Measurements from ENCODE around the gene ABHD5. TPM values are rescaled to one million over a fixed set of nuclear protein-coding genes. Genes with fewer than 3 reads are reported as not detected.

Gene ABHD5
- total RNA-seq, 1 experiment from 2014 or later: 21.8 TPM

DNA sequence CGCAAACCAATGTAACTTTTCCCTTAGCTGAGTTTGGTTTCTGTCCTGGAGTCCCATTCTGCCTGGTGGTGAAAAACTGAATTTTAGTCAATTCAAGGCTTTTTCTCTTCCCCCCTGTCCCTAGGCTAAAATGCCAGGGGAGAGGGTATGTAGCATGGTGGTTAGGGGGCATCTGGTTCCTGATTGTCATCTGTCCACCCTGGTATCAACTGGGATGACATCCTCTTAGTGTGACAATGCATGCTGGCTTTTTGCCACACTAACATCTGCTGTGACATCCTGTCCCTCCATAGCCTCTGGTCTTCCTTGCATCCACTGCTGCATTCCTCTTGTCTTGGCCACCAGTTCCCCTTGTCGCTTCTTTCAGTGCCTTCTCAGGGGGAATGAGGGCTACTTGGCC is 73.7 kb downstream of the ABHD5 start:
- DNase-seq: no peak
- Histone ChIP-seq H3K4me3 (ENCODE audit: insufficient read depth, low read depth, low read length) (no peak overlapping the region), H3K27me3 (ENCODE audit: control insufficient read depth, insufficient read depth, low read length) (no peaks in the 10 kb centered on the region), H3K36me3 (replicated peaks; ENCODE audit: control insufficient read depth, insufficient read depth, low read length) (no peaks in the 10 kb centered on the region)

- H3K36me3 ChIP-seq (replicated peaks; ENCODE audit: control insufficient read depth, insufficient read depth, low read length): no peaks in the 10 kb centered on the region
- H3K4me3 ChIP-seq (ENCODE audit: insufficient read depth, low read depth, low read length): no peak overlapping the region
- no peaks in the 10 kb centered on the region for H3K27me3 ChIP-seq (ENCODE audit: control insufficient read depth, insufficient read depth, low read length)
- no peak for DNase-seq
These were observed 74.8 kb downstream of the ABHD5 start for GRCh38 chr3:43765521-43765971.

DNA sequence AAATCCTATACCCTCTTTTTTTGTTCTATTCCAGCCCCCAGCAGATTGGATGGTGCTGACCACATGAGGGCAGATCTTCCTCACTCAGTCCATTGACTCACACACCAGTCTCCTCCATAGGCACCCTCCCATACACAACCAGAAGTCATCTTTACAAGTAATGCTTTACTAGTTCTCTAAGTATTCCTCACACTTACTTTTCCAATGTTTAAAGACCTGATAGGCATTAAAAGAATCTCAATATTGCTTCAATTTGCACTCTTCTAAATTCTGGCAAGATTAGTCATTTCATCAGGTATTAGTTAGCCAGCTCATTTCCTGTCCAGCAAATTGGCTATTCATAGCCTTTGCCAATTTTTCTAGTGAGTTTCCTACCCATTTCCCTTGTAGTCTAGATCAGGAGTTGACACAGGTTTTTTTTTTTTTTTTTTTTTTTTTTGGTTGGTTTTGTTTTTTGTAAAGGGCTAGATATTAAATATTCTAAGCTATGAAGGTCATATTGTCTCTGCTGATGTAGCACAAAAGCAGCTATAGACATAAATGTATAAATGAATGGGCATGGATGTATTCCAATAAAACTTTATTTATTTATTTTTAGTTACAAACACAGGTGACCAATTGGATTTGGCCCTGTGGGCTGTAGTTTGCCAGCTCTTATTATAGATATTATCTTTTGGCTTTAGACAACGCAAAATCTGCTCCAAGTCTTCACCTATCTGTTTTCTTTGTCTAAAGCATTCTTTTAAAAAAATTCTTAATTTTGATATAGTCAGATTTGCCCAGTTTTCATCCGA is 76.1 kb downstream of the ABHD5 start:
- Histone ChIP-seq H3K36me3 (replicated peaks; ENCODE audit: control insufficient read depth, insufficient read depth, low read length) (no peaks in the 10 kb centered on the region), H3K4me3 (ENCODE audit: insufficient read depth, low read depth, low read length) (no peak overlapping the region), H3K27me3 (ENCODE audit: control insufficient read depth, insufficient read depth, low read length) (no peaks in the 10 kb centered on the region)
- no peak for DNase-seq

DNA sequence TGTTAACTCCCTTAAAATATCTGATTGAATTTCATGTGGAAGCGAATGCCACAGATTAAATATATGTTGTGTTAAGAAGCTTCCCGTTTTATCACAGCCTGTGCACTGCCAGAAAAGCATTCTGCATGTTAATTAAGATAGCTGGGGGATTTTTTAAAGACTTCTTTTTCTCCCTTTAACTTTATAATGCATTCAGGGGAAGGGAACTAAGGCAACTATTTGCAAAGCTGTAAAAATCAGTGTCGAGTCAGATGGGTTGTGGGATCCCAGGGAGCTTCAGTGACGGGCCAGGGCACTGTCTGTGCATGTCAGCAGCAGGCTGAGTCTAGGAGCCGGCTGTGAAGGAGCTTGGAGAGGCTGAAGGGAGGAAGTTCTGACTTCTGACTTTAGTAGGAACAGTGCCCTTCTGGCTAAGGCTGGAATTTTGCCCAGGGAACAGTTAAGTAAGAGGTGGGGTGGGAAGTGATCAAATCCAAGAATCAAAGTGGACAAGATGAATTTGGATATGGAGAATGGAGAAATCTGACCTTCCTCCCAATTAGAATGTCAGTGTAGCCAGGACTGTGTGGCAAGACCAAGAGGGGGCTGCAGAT is 77.7 kb downstream of the ABHD5 start:
- no peak for DNase-seq
- no peaks in the 10 kb centered on the region for H3K27me3 ChIP-seq (ENCODE audit: control insufficient read depth, insufficient read depth, low read length)
- no peaks in the 10 kb centered on the region for H3K36me3 ChIP-seq (replicated peaks; ENCODE audit: control insufficient read depth, insufficient read depth, low read length)
- H3K4me3 ChIP-seq (ENCODE audit: insufficient read depth, low read depth, low read length): no peak overlapping the region

GRCh38 chr3:43769097-43769884 is 78.6 kb downstream of the ABHD5 start:
- H3K27me3 ChIP-seq (ENCODE audit: control insufficient read depth, insufficient read depth, low read length): no peaks in the 10 kb centered on the region
- H3K36me3 ChIP-seq (replicated peaks; ENCODE audit: control insufficient read depth, insufficient read depth, low read length): no peaks in the 10 kb centered on the region
- H3K4me3 ChIP-seq (ENCODE audit: insufficient read depth, low read depth, low read length): peak overlapping the region; percentile 18; the same call in 1 of the 2 replicates
- peak; percentile 98 for DNase-seq

DNA sequence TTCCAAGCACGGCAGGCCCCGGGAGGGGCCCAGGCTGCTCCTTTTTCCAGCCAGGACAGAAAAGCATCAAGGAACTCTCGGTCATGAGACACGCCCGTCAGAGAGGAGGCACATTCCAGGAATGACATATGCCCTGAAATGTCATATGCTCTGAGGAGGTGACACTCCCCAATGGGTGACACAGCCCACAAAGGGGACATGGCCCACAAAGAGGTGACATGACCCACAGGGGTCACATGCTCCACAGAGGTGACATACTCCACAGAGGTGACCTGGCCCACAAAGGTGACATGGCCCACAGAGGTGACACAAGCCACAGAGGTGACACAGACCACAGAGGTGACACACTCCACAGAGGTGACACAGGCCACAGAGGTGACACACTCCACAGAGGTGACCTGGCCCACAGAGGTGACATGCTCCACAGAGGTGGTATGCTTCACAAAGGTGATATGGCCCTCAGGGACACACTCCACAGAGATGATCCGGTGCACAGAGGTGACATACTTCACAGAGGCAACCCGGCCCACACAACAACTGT is 79.2 kb downstream of the ABHD5 start:
- H3K36me3 ChIP-seq (replicated peaks; ENCODE audit: control insufficient read depth, insufficient read depth, low read length): no peaks in the 10 kb centered on the region
- peak overlapping the region; percentile 18; the same call in 1 of the 2 replicates for H3K4me3 ChIP-seq (ENCODE audit: insufficient read depth, low read depth, low read length)
- no peaks in the 10 kb centered on the region for H3K27me3 ChIP-seq (ENCODE audit: control insufficient read depth, insufficient read depth, low read length)
- no peak for DNase-seq

- no peaks in the 10 kb centered on the region for H3K36me3 ChIP-seq (replicated peaks; ENCODE audit: control insufficient read depth, insufficient read depth, low read length)
- H3K27me3 ChIP-seq (ENCODE audit: control insufficient read depth, insufficient read depth, low read length): no peaks in the 10 kb centered on the region
- no peak for DNase-seq
- no peak overlapping the region for H3K4me3 ChIP-seq (ENCODE audit: insufficient read depth, low read depth, low read length)
These were observed 79.8 kb downstream of the ABHD5 start for GRCh38 chr3:43770426-43771103.

DNA sequence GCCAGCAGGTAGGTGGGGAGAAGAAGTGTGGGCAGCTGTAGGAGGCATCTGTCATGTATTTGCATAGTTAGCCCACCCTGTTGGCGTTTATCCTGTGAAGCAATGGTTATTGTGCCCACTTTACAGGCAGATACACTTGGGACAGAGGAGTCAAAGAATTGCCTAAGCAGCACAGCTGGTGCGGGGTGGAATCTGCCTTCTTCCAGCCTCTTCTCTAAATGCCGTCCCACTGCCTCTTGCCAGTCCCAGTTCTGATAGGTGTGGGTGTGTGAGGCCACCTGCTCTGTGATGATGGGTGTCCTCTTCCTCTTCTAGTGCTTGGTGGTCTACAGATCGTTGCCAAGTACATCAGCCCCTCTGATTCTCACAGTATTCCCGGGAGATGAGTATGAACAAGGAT is 80.9 kb downstream of the ABHD5 start:
- Histone ChIP-seq H3K4me3 (ENCODE audit: insufficient read depth, low read depth, low read length) (no peak overlapping the region), H3K36me3 (replicated peaks; ENCODE audit: control insufficient read depth, insufficient read depth, low read length) (no peaks in the 10 kb centered on the region), H3K27me3 (ENCODE audit: control insufficient read depth, insufficient read depth, low read length) (no peaks in the 10 kb centered on the region)
- DNase-seq: no peak

GRCh38 chr3:43773273-43774094 is 82.7 kb downstream of the ABHD5 start:
- Histone ChIP-seq H3K36me3 (replicated peaks; ENCODE audit: control insufficient read depth, insufficient read depth, low read length) (no peaks in the 10 kb centered on the region), H3K4me3 (ENCODE audit: insufficient read depth, low read depth, low read length) (no peak overlapping the region), H3K27me3 (ENCODE audit: control insufficient read depth, insufficient read depth, low read length) (no peaks in the 10 kb centered on the region)
- DNase-seq: peak; percentile 54

- no peak for DNase-seq
These were observed 84.1 kb downstream of the ABHD5 start for GRCh38 chr3:43774799-43775198.

DNA sequence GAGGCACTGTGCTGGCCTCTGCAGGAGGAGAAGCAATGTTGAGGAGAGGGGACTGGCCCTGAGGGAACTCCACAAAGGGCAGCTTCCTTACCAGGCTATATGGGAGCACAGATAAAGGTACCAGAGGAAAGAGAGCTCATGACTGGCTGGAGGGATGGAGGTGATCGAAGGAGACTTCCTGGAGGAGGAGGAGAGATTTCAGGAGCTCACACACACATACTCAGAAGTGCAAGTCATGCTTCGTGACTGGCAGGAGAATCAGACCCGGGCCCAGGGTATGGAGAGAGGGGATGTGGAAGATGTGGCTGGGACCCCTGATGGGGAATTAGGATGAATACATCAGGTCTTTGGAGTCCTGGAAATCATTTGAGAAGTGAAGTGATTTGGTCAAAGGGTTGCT is 85.4 kb downstream of the ABHD5 start:
- Histone ChIP-seq H3K27me3 (ENCODE audit: control insufficient read depth, insufficient read depth, low read length) (no peaks in the 10 kb centered on the region), H3K4me3 (ENCODE audit: insufficient read depth, low read depth, low read length) (no peak overlapping the region), H3K36me3 (replicated peaks; ENCODE audit: control insufficient read depth, insufficient read depth, low read length) (no peaks in the 10 kb centered on the region)
- DNase-seq: no peak

More at GRCh38 chr3:43774799-43775198, 84.1 kb downstream of the ABHD5 start:
- Histone ChIP-seq H3K36me3 (replicated peaks; ENCODE audit: control insufficient read depth, insufficient read depth, low read length) (no peaks in the 10 kb centered on the region), H3K27me3 (ENCODE audit: control insufficient read depth, insufficient read depth, low read length) (no peaks in the 10 kb centered on the region), H3K4me3 (ENCODE audit: insufficient read depth, low read depth, low read length) (no peak overlapping the region)

DNA sequence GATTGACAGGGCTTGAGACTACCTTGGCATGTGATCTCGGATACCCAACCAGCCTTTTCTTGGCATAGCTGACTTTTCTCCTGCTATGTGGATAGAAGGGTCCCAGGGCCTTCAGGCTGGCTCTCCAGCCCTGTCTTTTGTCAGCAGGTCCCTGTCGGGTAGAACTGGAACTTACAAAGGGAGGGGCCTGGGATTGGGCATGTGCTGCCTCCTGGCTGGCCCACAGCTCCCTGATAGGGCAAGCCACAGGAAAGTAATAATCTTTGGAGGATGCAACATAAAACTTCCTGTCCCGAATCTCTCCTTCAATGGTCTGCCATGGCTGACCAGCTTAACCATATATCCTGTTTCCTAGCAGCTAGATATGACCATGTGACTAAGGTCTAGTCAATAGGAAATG is 89.1 kb downstream of the ABHD5 start:
- no peak for DNase-seq
- H3K4me3 ChIP-seq (ENCODE audit: insufficient read depth, low read depth, low read length): no peak overlapping the region
- H3K27me3 ChIP-seq (ENCODE audit: control insufficient read depth, insufficient read depth, low read length): no peaks in the 10 kb centered on the region
- no peaks in the 10 kb centered on the region for H3K36me3 ChIP-seq (replicated peaks; ENCODE audit: control insufficient read depth, insufficient read depth, low read length)

DNA sequence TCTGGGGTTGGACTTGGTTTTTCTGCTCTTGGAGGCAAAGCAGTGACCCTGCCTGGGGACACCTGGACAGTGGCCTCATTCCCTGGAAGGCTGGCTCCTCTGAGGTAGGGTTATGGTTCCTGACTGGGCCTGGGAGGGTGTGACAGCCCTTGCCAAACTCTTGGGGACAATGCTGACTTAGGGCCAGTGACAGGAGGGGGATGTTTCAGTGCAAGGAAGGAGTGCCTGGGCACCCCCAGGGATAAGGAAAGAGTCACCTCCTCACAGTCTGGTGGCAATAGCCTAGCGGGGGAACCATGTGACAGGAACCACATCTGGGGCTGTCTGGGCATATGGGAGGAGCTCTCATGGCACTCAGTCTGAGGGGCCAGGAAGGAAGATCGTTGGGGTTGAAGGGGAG is 91.8 kb downstream of the ABHD5 start:
- H3K27me3 ChIP-seq (ENCODE audit: control insufficient read depth, insufficient read depth, low read length): no peaks in the 10 kb centered on the region
- no peak overlapping the region for H3K4me3 ChIP-seq (ENCODE audit: insufficient read depth, low read depth, low read length)
- DNase-seq: no peak
- H3K36me3 ChIP-seq (replicated peaks; ENCODE audit: control insufficient read depth, insufficient read depth, low read length): no peaks in the 10 kb centered on the region

All from H7 (cell line).